HG03521 (cell line): Measurements from ENCODE around the gene TMEM248.
"Not testable (repeated sequence)": the region's sequence is repeated elsewhere in the genome, so short reads cannot be mapped to it uniquely, and the experiment has no call there.

Experiments used
- ATAC-seq: cut with Tn5 transposase; IDR thresholded peaks from one replicate; pipeline ENCODE4 v1.9.1; 2021; ENCODE audit warnings: mild to moderate bottlenecking, moderate library complexity; ENCODE audit not compliant: unreplicated experiment

Gene TMEM248

GRCh38 chr7:66907731-66908130, 13.3 kb upstream of the TMEM248 start:
- no peak for ATAC-seq

- ATAC-seq = not testable (repeated sequence)
These were observed 12.4 kb upstream of the TMEM248 start for GRCh38 chr7:66908598-66908997.

DNA sequence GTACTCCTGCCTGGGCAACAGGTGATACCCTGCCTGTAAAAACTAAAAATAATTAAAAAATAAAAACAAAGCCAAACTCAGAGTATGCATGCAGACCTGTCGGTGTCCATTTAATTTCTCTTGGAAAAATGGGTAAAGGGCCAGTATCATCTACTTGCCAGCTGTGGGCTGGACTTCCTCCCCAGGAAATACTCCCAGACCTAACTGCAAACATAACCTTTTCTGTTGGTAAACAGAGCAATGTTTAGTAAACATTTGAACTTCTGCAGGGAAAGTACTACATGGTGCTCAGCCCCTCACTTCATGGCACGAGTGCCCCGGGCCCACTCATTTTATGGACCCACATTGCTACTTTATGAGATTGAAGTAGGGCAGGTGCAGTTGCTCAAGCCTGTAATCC, 10.2 kb upstream of the TMEM248 start:
- ATAC-seq = no peak

GRCh38 chr7:66911191-66911590, 9.8 kb upstream of the TMEM248 start:
- not testable (repeated sequence) for ATAC-seq

DNA sequence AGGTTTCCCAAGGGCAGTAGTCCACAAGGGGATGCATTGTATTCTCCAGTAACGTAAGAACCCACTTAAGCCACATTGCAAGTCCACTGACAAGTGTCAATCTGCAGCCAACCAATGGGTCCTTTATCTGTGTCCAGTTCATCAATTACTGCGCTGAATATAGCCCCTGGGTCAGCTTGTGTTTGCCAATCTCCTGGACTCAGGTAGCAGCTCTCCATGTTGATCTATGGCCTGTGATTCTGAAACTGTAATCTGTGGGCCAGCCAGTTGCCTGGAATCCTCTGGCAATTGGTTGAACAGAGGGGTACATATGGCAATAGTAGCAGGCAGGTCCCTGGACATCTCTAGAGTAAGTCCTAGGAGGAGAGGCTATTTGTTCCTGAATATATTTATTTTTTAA, 8.8 kb upstream of the TMEM248 start:
- ATAC-seq = no peak

- no peak for ATAC-seq
These were observed 7.6 kb upstream of the TMEM248 start for GRCh38 chr7:66913118-66914037.

GRCh38 chr7:66917904-66918303, 3.1 kb upstream of the TMEM248 start:
- not testable (repeated sequence) for ATAC-seq

- no peak for ATAC-seq
These were observed 1.7 kb upstream of the TMEM248 start for GRCh38 chr7:66919304-66919703.

DNA sequence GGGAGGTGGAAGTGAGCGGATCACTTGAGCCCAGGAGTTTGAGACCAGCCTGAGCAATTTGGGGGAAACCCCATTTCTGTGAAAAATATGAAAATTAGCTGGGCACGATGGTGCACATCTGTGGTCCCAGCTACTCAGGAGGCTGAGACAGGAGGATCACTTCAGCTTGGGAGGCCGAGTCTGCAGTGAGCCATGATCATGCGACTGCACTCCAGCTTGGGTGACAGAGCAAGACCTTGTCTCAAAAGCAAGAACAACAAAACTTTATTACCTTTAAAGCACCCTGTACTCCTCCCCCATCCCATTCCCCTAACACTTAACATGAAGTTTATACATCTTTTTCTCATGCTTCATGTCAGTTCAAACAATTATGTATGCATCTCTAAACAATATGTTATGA, 1.3 kb upstream of the TMEM248 start:
- no peak for ATAC-seq

- ATAC-seq = no peak
These were observed 769 bp upstream of the TMEM248 start for GRCh38 chr7:66920256-66920655.

DNA sequence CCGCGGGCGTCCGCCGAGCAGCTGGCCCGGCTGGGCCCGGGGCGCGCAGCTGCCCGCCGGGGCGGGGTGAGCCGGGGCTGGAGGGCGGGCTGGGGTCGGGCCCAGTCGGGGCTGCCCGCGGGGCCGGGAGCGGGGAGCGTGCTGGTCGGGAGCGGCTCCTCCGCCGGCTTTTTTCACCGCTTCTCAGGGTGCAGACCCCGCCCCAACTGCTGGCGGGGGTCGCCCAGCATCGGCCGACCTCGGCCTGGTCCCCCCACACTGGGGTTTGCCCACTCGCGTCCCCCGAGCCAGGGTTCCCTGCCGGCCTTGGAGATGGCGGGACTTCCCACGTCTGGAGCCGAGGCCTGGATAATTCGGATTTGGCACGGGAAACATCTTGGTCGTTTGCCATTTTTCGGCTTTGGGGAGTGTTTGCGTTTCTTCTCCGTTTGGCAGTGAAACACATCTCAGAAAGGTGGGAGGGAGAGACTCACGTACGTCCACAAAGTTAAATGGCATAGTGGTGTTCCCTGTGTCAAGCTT, 432 bp downstream of the TMEM248 start:
- peak; percentile 30 for ATAC-seq

- no peak for ATAC-seq
These were observed 977 bp downstream of the TMEM248 start for GRCh38 chr7:66921918-66922486.

- ATAC-seq = no peak
These were observed 4.2 kb downstream of the TMEM248 start for GRCh38 chr7:66925255-66925654.

GRCh38 chr7:66927348-66927948, 6.4 kb downstream of the TMEM248 start:
- ATAC-seq = no peak

DNA sequence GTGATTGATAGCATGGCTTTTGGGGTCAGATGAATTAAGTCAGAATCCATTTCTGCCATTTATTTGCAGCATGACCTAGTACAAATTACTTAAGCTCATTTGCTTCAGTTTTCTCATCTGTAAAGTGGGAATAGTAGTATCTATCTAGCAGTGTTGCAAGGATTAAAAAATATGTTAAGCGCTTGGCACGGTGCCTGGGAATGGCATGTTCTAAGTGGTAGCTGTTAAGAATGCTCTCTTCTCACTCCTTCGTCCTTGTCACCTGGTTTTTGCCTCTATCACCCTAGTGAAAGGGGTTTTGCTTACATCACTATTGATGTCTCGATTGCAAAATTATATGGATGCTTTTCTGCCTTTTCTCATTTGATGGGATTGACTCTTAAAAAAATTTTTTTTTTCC, 7.4 kb downstream of the TMEM248 start:
- no peak for ATAC-seq

GRCh38 chr7:66929165-66929564, 8.1 kb downstream of the TMEM248 start:
- no peak for ATAC-seq

GRCh38 chr7:66929935-66930334, 8.9 kb downstream of the TMEM248 start:
- ATAC-seq = no peak

DNA sequence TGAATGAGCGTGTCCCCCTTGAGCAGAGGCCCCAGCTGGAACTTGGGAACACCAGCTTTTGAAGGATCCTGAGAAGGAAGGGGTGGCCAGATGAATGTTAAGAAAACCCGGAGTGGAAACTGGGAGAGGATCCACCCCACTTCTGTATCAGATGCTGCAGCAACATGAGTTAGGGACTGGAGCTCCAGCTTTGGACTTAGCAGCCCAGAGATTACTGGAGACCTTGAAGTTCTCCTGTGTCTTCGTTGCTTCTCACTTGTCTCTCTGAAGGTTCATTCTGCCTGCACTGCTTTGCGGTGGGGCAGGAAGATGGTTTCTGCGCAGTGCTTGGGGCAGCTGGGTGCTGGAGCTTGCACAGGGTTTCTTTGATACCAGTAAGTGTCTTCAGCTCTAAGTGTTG, 9.3 kb downstream of the TMEM248 start:
- ATAC-seq = no peak

- ATAC-seq = no peak
These were observed 12.4 kb downstream of the TMEM248 start for GRCh38 chr7:66933469-66933868.

GRCh38 chr7:66937940-66938339, 16.9 kb downstream of the TMEM248 start:
- no peak for ATAC-seq

DNA sequence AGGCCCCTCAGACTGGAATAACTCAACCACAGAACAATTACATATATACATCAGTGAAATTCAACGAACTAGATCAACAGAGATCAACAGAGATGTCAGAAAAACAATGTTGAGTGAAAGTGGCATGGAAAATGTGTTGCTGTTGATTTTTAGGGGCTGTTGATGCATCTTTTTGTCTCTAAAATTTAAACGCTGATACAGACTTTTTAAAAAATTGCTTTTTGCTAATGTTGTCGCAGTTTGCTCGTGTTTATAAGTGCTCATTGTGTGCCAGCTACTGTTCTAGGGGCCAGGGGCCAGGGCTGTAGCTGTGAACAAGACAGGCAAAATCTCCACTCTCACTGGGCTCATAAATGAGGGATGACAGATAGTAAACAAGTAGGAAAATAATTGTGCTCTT, 18.3 kb downstream of the TMEM248 start:
- no peak for ATAC-seq

GRCh38 chr7:66946545-66946944, 25.5 kb downstream of the TMEM248 start:
- ATAC-seq = no peak
